IMR-90 (cell line): ENCODE data around the gene ZBTB48. TPM values are rescaled to one million over a fixed set of nuclear protein-coding genes. Genes with fewer than 3 reads are reported as not detected.

ENCODE experiments used
- ATAC-seq: fragments of 200-7000 bp; cut with Tn5 transposase; 2 replicates; pipeline ENCODE4 v1.9.1; 2020; ENCODE audit warnings: low read depth, mild to moderate bottlenecking, moderate library complexity
- BruUV-seq: library from RNA; stranded (reverse); fragments of 400-500 nt; replicated peaks from 2 replicates; lab custom pipeline; 2021; lab: Mats Ljungman, UMichigan
- CTCF ChIA-PET: fragments of 300-600 bp; formaldehyde crosslinking; extraction: SDS; loops from one replicate; lab custom pipeline; 2021; ENCODE audit warnings: antibody characterized with exemption; lab: Yijun Ruan, JAX
- POLR2A ChIA-PET: fragments of 300-600 bp; sonication (Branson Sonifier 250); formaldehyde crosslinking; loops from one replicate; lab custom pipeline; 2022; ENCODE audit warnings: antibody characterized with exemption; ENCODE audit not compliant: unreplicated experiment; lab: Charles Lee
- DNase-seq: peaks from one replicate; pipeline ENCODE4 v3.0.0; 2013
- H2AFZ ChIP-seq: replicated peaks from 2 replicates; pipeline ENCODE3; 2013; ENCODE audit warnings: low read length, mild to moderate bottlenecking; ENCODE audit not compliant: poor library complexity
- H2AK5ac ChIP-seq: 2 replicates; pipeline ENCODE4 v1.6.1; 2013; ENCODE audit warnings: low read depth, low read length, inconsistent platforms
- H2AK9ac ChIP-seq: replicated peaks from 2 replicates; pipeline ENCODE3; 2013; ENCODE audit warnings: mild to moderate bottlenecking, low read depth, low read length, moderate library complexity; ENCODE audit not compliant: poor library complexity
- H2BK120ac ChIP-seq: 2 replicates; pipeline ENCODE4 v1.6.1; 2013; ENCODE audit warnings: low read depth, low read length, inconsistent platforms
- H2BK15ac ChIP-seq: 3 replicates; pipeline ENCODE4 v1.6.1; 2013; ENCODE audit warnings: low read depth, low read length, inconsistent platforms
- H2BK20ac ChIP-seq: 2 replicates; pipeline ENCODE4 v1.6.1; 2013; ENCODE audit warnings: low read depth, mild to moderate bottlenecking, inconsistent platforms, low read length, moderate library complexity
- H2BK5ac ChIP-seq: 2 replicates; pipeline ENCODE4 v1.6.1; 2013; ENCODE audit warnings: mild to moderate bottlenecking, low read depth, low read length, inconsistent platforms; ENCODE audit not compliant: poor library complexity, severe bottlenecking
- H3K14ac ChIP-seq: replicated peaks from 2 replicates; pipeline ENCODE4 v1.6.1; 2013; ENCODE audit warnings: low read depth, low read length, inconsistent platforms
- H3K18ac ChIP-seq: 2 replicates; pipeline ENCODE4 v1.6.1; 2013; ENCODE audit warnings: low read depth, low read length, control low read depth
- H3K23ac ChIP-seq: 2 replicates; pipeline ENCODE4 v1.6.1; 2013; ENCODE audit warnings: low read depth, low read length, inconsistent platforms
- H3K27ac ChIP-seq: 2 replicates; pipeline ENCODE4 v1.5.1; 2013; ENCODE audit warnings: mild to moderate bottlenecking, control low read depth, low read length; ENCODE audit not compliant: insufficient read depth
- H3K27me3 ChIP-seq: 2 replicates; pipeline ENCODE4 v1.6.1; 2013; ENCODE audit warnings: low read length; ENCODE audit not compliant: control insufficient read depth, insufficient read depth
- H3K36me3 ChIP-seq: 2 replicates; pipeline ENCODE4 v1.6.1; 2013; ENCODE audit warnings: low read length, mixed read lengths; ENCODE audit not compliant: control insufficient read depth, insufficient read depth
- H3K4ac ChIP-seq: 2 replicates; pipeline ENCODE4 v1.6.1; 2013; ENCODE audit warnings: low read depth, low read length, inconsistent platforms
- H3K4me1 ChIP-seq: 2 replicates; pipeline ENCODE4 v1.6.1; 2013; ENCODE audit warnings: low read length, mixed read lengths; ENCODE audit not compliant: control insufficient read depth, insufficient read depth
- H3K4me2 ChIP-seq: 2 replicates; pipeline ENCODE4 v1.6.1; 2013; ENCODE audit warnings: low read depth, mild to moderate bottlenecking, control low read depth, low read length, moderate library complexity
- H3K4me3 ChIP-seq: 2 replicates; pipeline ENCODE4 v1.5.1; 2013; ENCODE audit warnings: low read depth, mild to moderate bottlenecking, control low read depth, low read length, moderate library complexity; ENCODE audit not compliant: insufficient read depth
- H3K56ac ChIP-seq: 2 replicates; pipeline ENCODE4 v1.6.1; 2013; ENCODE audit warnings: low read length, inconsistent platforms; ENCODE audit not compliant: insufficient read depth; ENCODE audit errors: extremely low read depth
- H3K79me1 ChIP-seq, 2 experiments: 2 replicates each; pipeline ENCODE4 v1.6.1; 2013; ENCODE audit warnings: low read length in 2 of 2, inconsistent platforms in 1 of 2, low read depth in 1 of 2
- H3K9ac ChIP-seq: 2 replicates; pipeline ENCODE4 v1.6.1; 2013; ENCODE audit warnings: low read depth, low read length, control low read depth
- H3K9me1 ChIP-seq: 2 replicates; pipeline ENCODE4 v1.6.1; 2013; ENCODE audit warnings: low read length, inconsistent platforms; ENCODE audit not compliant: insufficient read depth
- H3K9me3 ChIP-seq: 2 replicates; pipeline ENCODE4 v1.6.1; 2013; ENCODE audit warnings: low read length; ENCODE audit not compliant: control insufficient read depth, insufficient read depth
- H4K20me1 ChIP-seq: 2 replicates; pipeline ENCODE4 v1.6.1; 2013; ENCODE audit warnings: low read length, inconsistent platforms; ENCODE audit not compliant: insufficient read depth
- H4K5ac ChIP-seq: 2 replicates; pipeline ENCODE4 v1.6.1; 2013; ENCODE audit warnings: mild to moderate bottlenecking, low read depth, low read length, control low read depth
- H4K8ac ChIP-seq, 2 experiments: 2 replicates each; pipeline ENCODE4 v1.6.1; 2013; ENCODE audit warnings: low read depth in 2 of 2, low read length in 2 of 2, control low read depth in 1 of 2, inconsistent platforms in 1 of 2
- H4K91ac ChIP-seq: 2 replicates; pipeline ENCODE4 v1.6.1; 2013; ENCODE audit warnings: low read depth, low read length, inconsistent platforms; ENCODE audit not compliant: insufficient read depth
- CTCF ChIP-seq: conservative IDR thresholded peaks from 2 replicates; pipeline ENCODE4 v1.5.1; 2012; ENCODE audit warnings: mild to moderate bottlenecking, low read depth, low read length, improper control_type of control experiment
- NFE2L2 ChIP-seq: fragments of 150-350 bp; IDR thresholded peaks from 2 replicates; pipeline ENCODE4 v1.6.1; 2016; ENCODE audit warnings: low read depth, mild to moderate bottlenecking, low read length
- RAD21 ChIP-seq: IDR thresholded peaks from 2 replicates; pipeline ENCODE4 v1.6.1; 2012; ENCODE audit warnings: low read length, improper control_type of control experiment
- SMC3 ChIP-seq: fragments of 150-350 bp; IDR thresholded peaks from 2 replicates; pipeline ENCODE4 v1.6.1; 2016; ENCODE audit warnings: low read depth, mild to moderate bottlenecking, antibody characterized with exemption, low read length, moderate library complexity
- WGBS, 2 experiments: methylation state at CpG; one replicate each; pipeline versions ENCODE4 v1.1.5 to v1.1.7; 2013; ENCODE audit warnings: missing lambda C conversion rate in 2 of 2; ENCODE audit not compliant: insufficient read length in 1 of 2; ENCODE audit errors: extremely low coverage in 2 of 2; 5-methylcytosine and 5-hydroxymethylcytosine counted together
- dilution Hi-C: fragments of 300-500 bp; cut with HindIII; formaldehyde crosslinking; loops from one replicate; pipeline ENCODE4 v1.14.3; 2018; ENCODE audit warnings: low sequenced_read_pairs; ENCODE audit not compliant: unreplicated experiment
- in situ Hi-C: fragments of 300-500 bp; cut with MboI; formaldehyde crosslinking; loops from 3 replicates; pipeline ENCODE4 v1.14.3; 2019; ENCODE audit warnings: low sequenced_read_pairs, inconsistent platforms, mixed read lengths
- intact Hi-C: fragments of 100-400 bp; cut with micrococcal nuclease; formaldehyde crosslinking; loops from 2 replicates; pipeline ENCODE4 v1.10.0; 2022
- polyA plus RNA-seq, 3 experiments: library from polyadenylated mRNA; depleted of rRNA; stranded (reverse); fragments of >200 nt; gene quantifications; 2 replicates each; pipeline ENCODE4 v1.2.3, GENCODE V29; 2012; ENCODE audit warnings: low replicate concordance in 1 of 3
- total RNA-seq: library from RNA; depleted of rRNA; stranded (reverse); fragments of >200 nt; gene quantifications from 2 replicates; pipeline ENCODE4 v1.2.3, GENCODE V29; 2012
- TF ChIP-seq, protein P1 (sequence below): fragments of 150-350 bp; IDR thresholded peaks from 2 replicates; pipeline ENCODE4 v1.6.1; 2017; ENCODE audit warnings: mild to moderate bottlenecking, antibody characterized with exemption, low read length, low read depth

Gene ZBTB48
- total and polyA plus RNA-seq, 2 of the 4 experiments (the other 2 are of a cell fraction), result 9.3 to 17.5 TPM

DNA sequence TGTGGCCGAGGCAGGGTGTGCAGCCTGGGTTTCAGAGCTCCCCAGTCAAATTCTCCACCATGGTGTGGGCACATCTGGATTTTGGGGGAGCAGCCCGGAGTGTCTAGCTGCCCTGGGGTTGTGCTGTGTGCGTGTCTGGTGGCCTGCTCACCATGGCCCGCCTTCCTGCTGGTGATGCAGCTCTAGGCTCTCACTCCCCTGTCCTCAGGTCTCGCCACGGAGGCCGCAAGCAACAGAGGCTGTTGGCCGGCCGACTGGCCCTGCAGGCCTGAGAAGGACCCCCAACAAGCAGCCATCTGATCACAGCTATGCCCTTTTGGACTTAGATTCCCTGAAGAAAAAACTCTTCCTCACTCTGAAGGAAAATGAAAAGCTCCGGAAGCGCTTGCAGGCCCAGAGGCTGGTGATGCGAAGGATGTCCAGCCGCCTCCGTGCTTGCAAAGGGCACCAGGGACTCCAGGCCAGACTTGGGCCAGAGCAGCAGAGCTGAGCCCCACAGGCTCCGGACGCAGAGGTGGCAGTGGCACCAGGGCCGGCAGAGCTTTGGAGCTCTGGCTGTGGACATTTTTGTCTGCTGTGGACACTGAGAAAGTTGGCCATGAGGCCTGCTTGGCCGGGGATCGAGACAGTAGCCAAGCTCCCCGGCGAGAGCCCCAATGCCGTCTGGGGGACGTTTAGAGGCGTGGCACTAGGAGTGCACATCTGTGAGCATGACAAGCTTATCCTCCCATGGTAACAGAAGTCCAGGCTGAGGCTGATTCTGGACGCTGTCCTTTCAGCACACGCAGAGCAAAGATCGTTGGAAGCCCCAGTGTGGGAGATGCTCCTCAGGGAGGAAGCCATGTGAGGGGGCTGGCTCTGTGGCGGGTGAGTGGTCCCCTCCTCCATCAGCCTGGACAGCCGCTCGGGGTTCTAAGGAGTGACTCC is 53.1 kb downstream of the ZBTB48 start (continued):
- TF ChIP-seq, protein P1, sequence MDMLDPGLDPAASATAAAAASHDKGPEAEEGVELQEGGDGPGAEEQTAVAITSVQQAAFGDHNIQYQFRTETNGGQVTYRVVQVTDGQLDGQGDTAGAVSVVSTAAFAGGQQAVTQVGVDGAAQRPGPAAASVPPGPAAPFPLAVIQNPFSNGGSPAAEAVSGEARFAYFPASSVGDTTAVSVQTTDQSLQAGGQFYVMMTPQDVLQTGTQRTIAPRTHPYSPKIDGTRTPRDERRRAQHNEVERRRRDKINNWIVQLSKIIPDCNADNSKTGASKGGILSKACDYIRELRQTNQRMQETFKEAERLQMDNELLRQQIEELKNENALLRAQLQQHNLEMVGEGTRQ, result no peak

GRCh38 chr1:6634371-6635052 is 54.7 kb downstream of the ZBTB48 start:
- Histone ChIP-seq H3K79me1 (peaks cover 0 to 19% of the 10 kb centered on the region in 2 experiments; a peak in 2 of 4 replicates), H3K14ac (no peak overlapping the region)
- DNase-seq, result peak; percentile 25

More at GRCh38 chr1:6634371-6635052, 54.7 kb downstream of the ZBTB48 start:
- Histone ChIP-seq H3K27me3 (no peaks in the 10 kb centered on the region), H3K23ac (no peak overlapping the region), H4K91ac (no peak overlapping the region), H2AK9ac (peak overlapping the region; percentile 65), H3K4me3 (no peak overlapping the region), H3K27ac (no peak overlapping the region), H3K56ac (no peak overlapping the region), H3K9me1 (0 out of 2 replicates have a peak, but pooled peaks cover 2% of the 10 kb centered on the region), H4K8ac (no peak overlapping the region), H2BK20ac (no peak overlapping the region), H2BK15ac (no peak overlapping the region), H3K4ac (no peak overlapping the region), H2BK120ac (no peak overlapping the region), H3K18ac (no peak overlapping the region), H2AK5ac (no peak overlapping the region), H4K5ac (no peak overlapping the region), H3K4me1 (peaks cover 2% of the 10 kb centered on the region; the same call in 1 of the 2 replicates), H3K9ac (no peak overlapping the region), H2BK5ac (no peak overlapping the region), H3K36me3 (peaks cover 64% of the 10 kb centered on the region), H4K20me1 (peaks cover 14% of the 10 kb centered on the region; the same call in 1 of the 2 replicates), H3K4me2 (no peak overlapping the region), H2AFZ (peak overlapping the region; percentile 50), H3K9me3 (no peaks in the 10 kb centered on the region)
- in situ Hi-C loops (no loop called here), intact Hi-C loops (loop anchor here (5.0 kb wide), 1 partner anchor 1013 kb away; no protein-coding TSS in a partner anchor), dilution Hi-C loops (no loop called here)
- ChIA-PET CTCF (no interaction called here), POLR2A (no interaction called here)
- peak; percentile 28 for TF ChIP-seq SMC3
- TF ChIP-seq CTCF, result peak; percentile 38
- TF ChIP-seq NFE2L2, result no peak
- peak; percentile 45 for TF ChIP-seq RAD21
- ATAC-seq, result peak; percentile 43
- 84% methylated on average over 14 of the region's 29 CpGs; no CpG with 5 or more reads in 1 of the 2 experiments for WGBS, 2 experiments
- TSS peak; percentile 95 for BruUV-seq
